ENCODE data around the gene ULK3.

Gene ULK3

DNA sequence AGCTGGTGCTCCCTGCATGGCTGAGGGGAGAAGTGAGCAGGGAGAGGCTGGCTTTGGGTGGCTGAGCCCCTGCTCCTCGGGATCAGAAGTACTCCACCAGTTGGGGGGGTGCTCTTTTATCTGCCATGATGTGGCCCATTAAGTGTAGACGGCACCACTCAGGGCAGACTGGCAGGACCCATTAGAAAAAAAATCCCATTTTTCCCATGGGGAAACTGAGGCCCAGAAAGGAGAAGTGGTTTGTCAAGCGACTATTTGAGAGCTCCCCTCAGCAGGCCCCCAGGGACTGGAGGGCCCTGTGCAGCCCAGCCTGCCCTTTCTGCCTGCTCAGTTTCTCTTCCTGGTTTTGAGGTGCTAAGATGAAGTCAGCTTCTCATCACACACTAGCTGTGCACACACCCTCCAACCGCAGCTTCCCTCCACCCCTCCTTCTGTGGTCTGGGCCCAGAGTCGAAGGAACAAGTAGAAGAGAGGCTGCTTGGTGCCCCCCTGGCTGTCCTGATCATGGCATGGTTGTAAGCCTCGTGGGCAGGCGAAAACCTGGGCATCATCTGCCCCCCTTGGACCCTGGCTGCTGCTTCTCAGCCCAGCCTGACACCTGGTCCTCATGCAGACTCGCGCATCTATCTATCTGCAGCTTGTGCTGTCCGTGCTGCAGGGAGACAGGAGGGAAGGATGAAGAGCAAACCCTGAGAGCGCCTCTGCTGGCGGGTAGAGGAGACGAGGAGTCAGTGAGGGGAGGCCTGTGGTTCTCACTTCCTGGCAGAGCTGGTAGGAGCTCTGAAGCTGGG is 55.5 kb downstream of the ULK3 start:
- DNase-seq (ENCODE audit: extremely low read depth in 1 of 2, low read depth in 1 of 2), result peak; percentile 82 to 95

- DNase-seq (ENCODE audit: extremely low read depth in 1 of 2, low read depth in 1 of 2), result no peak
Observed at GRCh38 chr15:74786551-74787165, 56.3 kb downstream of the ULK3 start.

All from stimulated activated CD8-positive, alpha-beta memory T cell treated with anti-CD3 and anti-CD28 coated beads, Interleukin-7, amount 100 ng/mL, for 48 hours (primary cell).